Measurements from ENCODE around the gene COASY.

Gene COASY

GRCh38 chr17:42577140-42577531 is 15.2 kb downstream of the COASY start:
- DNase-seq = no peak

GRCh38 chr17:42577532-42578281 is 15.8 kb downstream of the COASY start, which contains the start of gene PSMC3IP:
TSS of gene PSMC3IP (minus strand) at chr17:42577729. CDS start at chr17:42577686, 43 bp downstream.
- peak; percentile 84 for DNase-seq

DNA sequence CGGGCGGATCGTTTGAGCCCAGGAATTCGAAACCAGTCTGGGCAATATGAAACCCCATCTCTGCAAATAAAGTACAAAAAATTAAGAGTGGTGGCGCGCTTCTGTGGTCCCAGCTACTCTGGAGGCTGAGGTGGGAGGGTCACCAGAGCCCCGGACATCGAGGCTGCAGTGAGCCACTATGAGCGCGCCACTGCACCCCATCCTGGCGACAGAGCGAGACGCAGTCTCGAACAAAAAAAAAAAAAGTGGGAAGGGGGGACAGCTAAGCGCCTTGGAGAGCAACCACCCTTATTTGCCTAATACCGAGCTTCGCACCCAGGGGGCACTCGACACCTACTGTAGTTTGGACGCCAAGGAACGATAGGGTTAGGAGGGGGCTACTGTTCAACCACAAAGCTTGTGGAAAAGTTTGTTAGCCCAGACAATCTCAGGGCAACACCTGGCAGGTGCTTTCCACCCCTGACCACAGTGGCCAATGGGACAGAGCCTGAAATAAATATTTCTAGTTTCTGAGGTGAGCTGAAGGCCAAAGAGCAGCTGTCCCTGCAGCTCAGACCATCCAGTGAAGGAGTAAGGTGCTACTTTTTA is 16.4 kb downstream of the COASY start:
- DNase-seq = peak; percentile 54

DNA sequence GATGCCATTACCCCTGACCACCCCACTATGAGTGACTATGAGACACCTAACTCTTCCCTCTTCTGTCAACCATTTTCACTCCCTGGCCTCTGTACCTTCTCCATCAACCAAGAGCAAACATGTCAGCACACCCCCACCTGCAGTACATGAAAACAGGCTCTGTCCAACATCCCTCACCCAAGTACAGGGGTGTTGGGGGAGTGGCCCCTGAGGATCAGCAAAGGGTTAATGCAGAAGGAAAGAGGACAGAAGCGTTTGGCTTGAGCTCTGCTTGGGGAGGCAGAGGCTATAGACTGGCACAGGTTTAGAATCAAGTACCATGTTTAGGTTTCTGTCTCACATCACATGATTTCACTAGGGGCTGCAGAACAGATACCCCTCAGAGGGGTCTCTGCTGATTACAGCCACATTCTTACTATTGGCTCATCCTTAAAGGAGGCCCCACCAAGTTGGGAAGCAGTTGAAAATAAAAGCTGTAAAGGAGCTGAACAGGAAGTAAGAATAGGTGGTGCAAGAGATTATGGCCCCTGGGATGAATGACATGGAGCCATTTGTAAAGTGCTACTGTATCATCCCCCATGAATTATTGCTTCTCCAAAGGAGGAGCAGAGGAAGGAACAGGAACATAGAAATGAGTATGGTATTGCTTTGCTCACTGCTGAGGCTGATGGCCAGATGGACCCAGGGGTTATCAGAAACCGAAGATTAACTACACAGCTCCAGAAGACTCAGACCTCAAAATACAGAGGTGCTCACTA is 18.0 kb downstream of the COASY start:
- no peak for DNase-seq

- DNase-seq = no peak
Measured at GRCh38 chr17:42581744-42582270, 19.9 kb downstream of the COASY start.

GRCh38 chr17:42584880-42585279 is 22.9 kb downstream of the COASY start:
- DNase-seq = no peak

DNA sequence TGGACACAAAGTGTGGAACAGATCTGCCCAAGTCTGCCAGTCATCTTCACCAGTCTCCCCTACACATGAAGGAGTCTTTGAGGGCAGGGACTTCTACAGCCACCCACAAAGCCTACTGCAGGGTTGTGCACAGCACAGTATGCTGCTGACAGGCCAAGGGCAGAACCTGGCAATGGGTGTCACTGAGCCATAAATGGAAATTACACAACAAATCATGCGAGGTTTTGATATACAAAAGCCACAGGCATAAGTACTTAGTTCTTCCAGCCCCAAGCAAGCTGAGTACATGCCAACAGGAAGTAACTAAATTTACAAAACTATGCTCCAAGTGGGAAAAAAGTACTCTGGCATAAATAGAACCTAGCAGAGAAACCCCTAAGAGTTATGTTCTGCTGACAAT is 23.4 kb downstream of the COASY start:
- DNase-seq = no peak

DNA sequence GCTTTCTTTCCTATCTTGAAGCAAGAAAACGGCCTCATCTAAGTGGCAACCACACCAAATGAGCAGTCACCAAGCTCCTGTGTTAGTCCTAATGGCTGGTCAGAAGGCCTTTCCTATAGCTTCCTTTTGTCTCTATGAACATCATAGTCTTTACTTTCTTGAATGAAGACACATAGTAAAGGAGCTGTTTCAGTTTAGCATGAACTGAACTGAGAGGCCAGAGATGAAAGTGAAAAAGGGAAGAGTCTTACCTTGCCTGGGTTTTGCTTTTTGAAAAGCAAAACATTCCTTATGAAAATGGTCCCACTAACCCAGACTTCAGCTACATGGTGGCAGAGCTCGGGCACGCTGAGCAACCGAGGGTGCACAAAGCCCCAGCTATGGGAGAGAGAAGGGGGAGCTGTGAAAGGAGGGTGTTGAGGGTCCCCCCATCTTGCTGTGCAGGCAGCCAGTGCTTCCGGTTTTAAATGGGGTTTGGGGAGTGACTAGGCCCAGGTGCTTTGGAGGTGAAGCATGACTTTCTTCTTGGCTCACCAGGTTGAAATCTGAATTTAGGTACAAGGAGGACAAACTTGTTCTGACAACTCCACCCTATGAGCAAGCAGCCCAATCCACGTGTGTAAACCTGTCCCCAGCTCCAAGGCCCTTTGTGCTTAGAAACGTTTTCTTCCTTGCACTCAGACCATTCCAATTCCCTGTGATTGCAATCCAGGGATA is 24.7 kb downstream of the COASY start:
- DNase-seq = no peak

GRCh38 chr17:42590886-42591285 is 28.9 kb downstream of the COASY start:
- no peak for DNase-seq

DNA sequence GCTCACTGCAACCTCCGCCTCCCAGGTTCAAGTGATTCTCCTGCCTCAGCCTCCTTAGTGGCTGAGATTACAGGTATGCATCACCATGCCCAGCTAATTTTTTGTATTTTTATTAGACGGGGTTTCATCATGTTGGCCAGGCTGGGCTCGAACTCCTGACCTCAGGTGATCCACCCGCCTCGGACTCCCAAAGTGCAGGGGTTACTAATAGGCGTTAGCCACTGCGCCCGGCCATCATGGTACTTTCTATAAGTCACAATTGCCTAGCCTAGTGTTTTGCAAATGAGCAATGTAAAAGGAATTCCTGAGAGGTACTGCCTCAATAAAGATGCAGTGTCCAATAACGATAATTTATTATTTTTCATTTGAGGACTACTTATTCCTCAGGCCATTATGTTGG is 29.5 kb downstream of the COASY start:
- no peak for DNase-seq

- DNase-seq = no peak
Measured at GRCh38 chr17:42596386-42596785, 34.4 kb downstream of the COASY start.

GRCh38 chr17:42598905-42599304 is 37.0 kb downstream of the COASY start:
- no peak for DNase-seq

- DNase-seq = no peak
Measured at GRCh38 chr17:42603318-42603717, 41.4 kb downstream of the COASY start.

GRCh38 chr17:42607769-42608168 is 45.8 kb downstream of the COASY start:
- DNase-seq = no peak

DNA sequence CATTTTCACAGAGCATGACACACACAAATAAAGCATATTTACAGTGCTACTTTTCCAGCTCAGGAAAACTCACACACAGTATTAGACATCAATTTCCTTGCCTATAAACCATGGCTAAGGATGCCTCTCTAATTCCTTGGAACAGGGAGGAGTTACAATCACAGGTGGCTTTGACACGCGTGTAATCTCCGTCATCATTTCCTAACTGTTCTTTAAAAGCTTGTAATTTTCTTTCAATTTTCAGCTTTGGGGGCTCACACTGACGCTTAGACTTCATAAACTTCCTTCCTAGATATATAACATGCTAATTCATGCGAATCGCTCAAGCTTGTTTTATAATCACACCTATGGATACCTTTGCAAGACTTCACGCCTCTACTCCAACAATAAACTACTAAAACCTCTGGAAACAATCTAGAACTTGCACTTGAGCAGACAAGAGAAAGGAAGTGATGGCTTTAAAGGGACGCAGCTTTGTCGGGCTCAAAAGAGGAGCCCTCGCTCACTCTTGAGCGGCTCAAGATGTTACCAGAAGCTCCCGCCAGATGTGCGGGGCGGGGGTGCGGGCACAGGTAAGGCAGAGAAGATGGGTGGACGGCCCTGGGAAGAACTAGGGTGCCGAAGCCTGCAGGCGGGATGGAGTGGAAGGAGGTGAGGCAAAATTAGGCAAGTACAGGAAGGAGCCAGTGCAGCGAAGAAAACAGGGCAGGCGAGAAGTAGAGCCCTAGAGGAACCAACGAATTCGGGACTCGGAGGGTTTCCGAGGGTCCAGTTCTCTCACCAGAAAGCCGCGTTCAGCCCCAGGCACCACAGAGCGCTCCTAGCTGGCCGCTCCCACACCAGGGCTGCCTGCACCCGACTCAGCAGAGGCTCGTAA is 46.6 kb downstream of the COASY start:
- no peak for DNase-seq

DNA sequence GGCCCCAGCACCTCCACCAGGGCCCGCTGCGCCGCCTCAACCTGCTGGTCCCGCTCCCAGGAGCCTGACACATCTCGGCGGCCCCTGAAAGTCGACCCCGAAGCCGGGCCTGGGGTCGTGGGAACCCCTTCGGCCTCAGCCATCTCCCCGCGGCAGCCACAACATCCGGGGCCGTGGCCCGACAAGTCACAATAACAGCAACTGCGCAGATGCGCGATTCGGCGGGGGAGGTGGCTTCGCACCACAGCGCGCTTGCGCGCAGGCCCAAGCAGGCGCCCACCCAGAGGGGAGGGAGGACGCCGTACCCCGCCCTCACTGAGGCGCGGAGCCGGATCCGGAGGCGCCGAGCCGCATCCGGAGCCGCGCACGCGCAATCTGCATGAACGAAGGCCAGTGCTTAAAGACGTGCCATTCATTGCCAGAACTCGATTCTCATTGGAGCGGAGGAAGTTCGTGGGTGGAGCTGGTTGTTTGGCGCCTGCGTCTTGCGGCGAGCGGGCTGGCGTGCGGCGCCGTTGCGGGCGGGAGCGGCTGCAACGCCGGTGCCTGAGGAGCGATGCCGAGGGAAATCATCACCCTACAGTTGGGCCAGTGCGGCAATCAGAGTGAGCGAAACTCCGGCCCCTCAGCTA is 47.4 kb downstream of the COASY start, which contains the start of the genes RETREG3 and TUBG1:
RETREG3 (minus strand) TSS at position 193 of the 632 bp plus-strand sequence; CDS start at position 143, 50 bp downstream.
TUBG1 (plus strand) TSS at position 502 of the 632 bp plus-strand sequence; CDS start at position 557, 55 bp downstream.
- DNase-seq = peak; percentile 99

DNA sequence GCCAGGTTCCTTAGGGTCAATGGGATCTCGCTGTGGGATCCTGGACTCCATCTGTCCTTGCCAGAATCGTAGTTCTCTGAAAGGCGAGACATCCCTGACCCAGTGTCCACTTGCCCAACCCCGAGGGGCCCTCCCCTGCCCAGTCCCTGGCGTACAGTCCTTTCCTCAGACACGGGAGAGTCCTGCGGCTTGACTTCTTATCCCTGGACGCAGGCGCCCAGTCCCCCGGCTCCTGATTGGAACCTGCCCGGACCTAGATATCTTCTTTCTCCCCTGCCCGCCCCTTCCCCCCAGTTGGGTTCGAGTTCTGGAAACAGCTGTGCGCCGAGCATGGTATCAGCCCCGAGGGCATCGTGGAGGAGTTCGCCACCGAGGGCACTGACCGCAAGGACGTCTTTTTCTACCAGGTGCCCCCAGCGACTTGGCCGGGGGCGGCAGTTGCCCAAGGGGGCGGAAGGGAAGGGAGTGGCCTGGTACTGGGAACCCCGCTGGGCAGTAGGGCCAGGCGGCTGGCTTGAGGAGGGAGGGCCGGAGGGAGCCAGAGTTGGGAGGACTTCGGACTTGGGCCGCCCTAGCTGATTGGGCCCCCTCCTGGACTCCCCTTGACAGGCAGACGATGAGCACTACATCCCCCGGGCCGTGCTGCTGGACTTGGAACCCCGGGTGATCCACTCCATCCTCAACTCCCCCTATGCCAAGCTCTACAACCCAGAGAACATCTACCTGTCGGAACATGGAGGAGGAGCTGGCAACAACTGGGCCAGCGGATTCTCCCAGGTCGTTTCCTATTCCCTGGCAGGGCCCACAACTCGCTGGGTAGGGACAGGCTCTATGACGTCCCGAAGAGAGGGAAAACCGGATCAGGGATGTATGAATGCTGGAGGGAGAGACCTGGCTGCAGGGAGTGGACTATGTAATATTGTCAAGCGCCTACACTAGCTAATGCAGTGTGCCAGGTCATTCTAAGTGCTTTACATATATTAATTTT is 48.2 kb downstream of the COASY start:
- DNase-seq = peak; percentile 11

DNA sequence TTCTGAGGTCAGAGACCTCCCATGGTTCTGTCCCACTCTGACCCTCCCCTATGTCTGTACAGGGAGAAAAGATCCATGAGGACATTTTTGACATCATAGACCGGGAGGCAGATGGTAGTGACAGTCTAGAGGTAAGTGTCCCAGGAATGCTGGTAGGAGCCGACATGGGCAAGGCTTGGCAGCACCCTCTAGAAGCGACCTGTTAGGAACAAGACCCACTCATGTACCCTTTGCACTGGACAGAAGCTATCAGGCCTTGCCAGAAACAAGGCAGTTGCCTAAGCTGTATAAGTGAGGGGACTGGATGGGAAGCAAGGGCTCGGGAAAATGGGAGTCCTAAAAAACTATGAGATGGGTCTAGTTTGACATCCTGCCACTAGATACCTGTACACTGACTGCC is 50.1 kb downstream of the COASY start:
- no peak for DNase-seq

- DNase-seq = no peak
Measured at GRCh38 chr17:42613699-42614295, 51.8 kb downstream of the COASY start.
